Measurements from ENCODE around the gene METRNL.
"Not testable (repeated sequence)": the region's sequence is repeated elsewhere in the genome, so short reads cannot be mapped to it uniquely, and the experiment has no call there.

Gene METRNL

GRCh38 chr17:83047182-83047478 lies 32.3 kb upstream of the METRNL start:
- Histone ChIP-seq H3K9ac (ENCODE audit: low read length) (no peak overlapping the region), H3K27ac (ENCODE audit: low read length) (no peak overlapping the region), H3K27me3 (ENCODE audit: low read depth, low read length) (no peaks in the 10 kb centered on the region), H3K4me2 (ENCODE audit: low read length) (no peak overlapping the region), H3K9me3 (ENCODE audit: insufficient read depth, low read length) (peaks cover 7% of the 10 kb centered on the region; the same call in 1 of the 2 replicates), H3K36me3 (replicated peaks; ENCODE audit: low read depth, low read length) (peaks cover 28% of the 10 kb centered on the region), H3K4me3 (ENCODE audit: low read length) (no peak overlapping the region), H3K4me1 (ENCODE audit: low read length) (peaks cover 12% of the 10 kb centered on the region), H4K20me1 (ENCODE audit: insufficient read depth, low read length) (no peaks in the 10 kb centered on the region), H3K79me2 (ENCODE audit: low read length) (no peaks in the 10 kb centered on the region), H2AFZ (ENCODE audit: low read depth, low read length) (no peak overlapping the region)
- TF ChIP-seq, protein P1, sequence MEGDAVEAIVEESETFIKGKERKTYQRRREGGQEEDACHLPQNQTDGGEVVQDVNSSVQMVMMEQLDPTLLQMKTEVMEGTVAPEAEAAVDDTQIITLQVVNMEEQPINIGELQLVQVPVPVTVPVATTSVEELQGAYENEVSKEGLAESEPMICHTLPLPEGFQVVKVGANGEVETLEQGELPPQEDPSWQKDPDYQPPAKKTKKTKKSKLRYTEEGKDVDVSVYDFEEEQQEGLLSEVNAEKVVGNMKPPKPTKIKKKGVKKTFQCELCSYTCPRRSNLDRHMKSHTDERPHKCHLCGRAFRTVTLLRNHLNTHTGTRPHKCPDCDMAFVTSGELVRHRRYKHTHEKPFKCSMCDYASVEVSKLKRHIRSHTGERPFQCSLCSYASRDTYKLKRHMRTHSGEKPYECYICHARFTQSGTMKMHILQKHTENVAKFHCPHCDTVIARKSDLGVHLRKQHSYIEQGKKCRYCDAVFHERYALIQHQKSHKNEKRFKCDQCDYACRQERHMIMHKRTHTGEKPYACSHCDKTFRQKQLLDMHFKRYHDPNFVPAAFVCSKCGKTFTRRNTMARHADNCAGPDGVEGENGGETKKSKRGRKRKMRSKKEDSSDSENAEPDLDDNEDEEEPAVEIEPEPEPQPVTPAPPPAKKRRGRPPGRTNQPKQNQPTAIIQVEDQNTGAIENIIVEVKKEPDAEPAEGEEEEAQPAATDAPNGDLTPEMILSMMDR (IDR thresholded peaks at IDR 0.05; ENCODE audit: low read depth, low read length) = no peak
- TF ChIP-seq EZH2phosphoT487 (IDR thresholded peaks at IDR 0.05; ENCODE audit: low read depth) = no peak

- H4K20me1 ChIP-seq (ENCODE audit: insufficient read depth, low read length); H2AFZ ChIP-seq (ENCODE audit: low read depth, low read length); H3K27ac ChIP-seq (ENCODE audit: low read length); H3K9ac ChIP-seq (ENCODE audit: low read length); H3K79me2 ChIP-seq (ENCODE audit: low read length); H3K9me3 ChIP-seq (ENCODE audit: insufficient read depth, low read length); H3K27me3 ChIP-seq (ENCODE audit: low read depth, low read length); H3K4me3 ChIP-seq (ENCODE audit: low read length): not testable (repeated sequence)
- H3K4me1 ChIP-seq (ENCODE audit: low read length) = peaks cover 16% of the 10 kb centered on the region
- 0 out of 2 replicates have a peak overlapping the region, but pooled peaks have one; percentile 57 for H3K4me2 ChIP-seq (ENCODE audit: low read length)
- H3K36me3 ChIP-seq (replicated peaks; ENCODE audit: low read depth, low read length) = peaks cover 20% of the 10 kb centered on the region
Observed at GRCh38 chr17:83047818-83048475, 31.5 kb upstream of the METRNL start.

- peak overlapping the region; percentile 68 for H3K9ac ChIP-seq (ENCODE audit: low read length)
- peak overlapping the region; percentile 80 for H3K4me3 ChIP-seq (ENCODE audit: low read length)
- peak overlapping the region; percentile 81 for H3K4me2 ChIP-seq (ENCODE audit: low read length)
- H3K27ac ChIP-seq (ENCODE audit: low read length) = peak overlapping the region; percentile 11; the same call in 1 of the 2 replicates
- peaks cover 7% of the 10 kb centered on the region for H3K36me3 ChIP-seq (replicated peaks; ENCODE audit: low read depth, low read length)
- peaks cover 25% of the 10 kb centered on the region for H3K4me1 ChIP-seq (ENCODE audit: low read length)
- no peaks in the 10 kb centered on the region for H3K27me3 ChIP-seq (ENCODE audit: low read depth, low read length)
- no peaks in the 10 kb centered on the region for H3K9me3 ChIP-seq (ENCODE audit: insufficient read depth, low read length)
- no peaks in the 10 kb centered on the region for H3K79me2 ChIP-seq (ENCODE audit: low read length)
- no peak for TF ChIP-seq EZH2phosphoT487 (IDR thresholded peaks at IDR 0.05; ENCODE audit: low read depth)
- TF ChIP-seq, protein P1 (IDR thresholded peaks at IDR 0.05; ENCODE audit: low read depth, low read length) = no peak
- no peaks in the 10 kb centered on the region for H4K20me1 ChIP-seq (ENCODE audit: insufficient read depth, low read length)
- peak overlapping the region; percentile 57; the same call in 1 of the 2 replicates for H2AFZ ChIP-seq (ENCODE audit: low read depth, low read length)
Observed at GRCh38 chr17:83050651-83051395, 28.6 kb upstream of the METRNL start.

- peaks cover 3% of the 10 kb centered on the region for H3K36me3 ChIP-seq (replicated peaks; ENCODE audit: low read depth, low read length)
- peak overlapping the region; percentile 78 for H3K9ac ChIP-seq (ENCODE audit: low read length)
- H4K20me1 ChIP-seq (ENCODE audit: insufficient read depth, low read length) = no peaks in the 10 kb centered on the region
- H3K79me2 ChIP-seq (ENCODE audit: low read length) = no peaks in the 10 kb centered on the region
- peak overlapping the region; percentile 86 for H3K4me3 ChIP-seq (ENCODE audit: low read length)
- peak overlapping the region; percentile 34 for H3K27ac ChIP-seq (ENCODE audit: low read length)
- H3K4me2 ChIP-seq (ENCODE audit: low read length) = peak overlapping the region; percentile 96
- no peaks in the 10 kb centered on the region for H3K27me3 ChIP-seq (ENCODE audit: low read depth, low read length)
- H3K9me3 ChIP-seq (ENCODE audit: insufficient read depth, low read length) = no peaks in the 10 kb centered on the region
- peak overlapping the region; percentile 57; the same call in 1 of the 2 replicates for H2AFZ ChIP-seq (ENCODE audit: low read depth, low read length)
- H3K4me1 ChIP-seq (ENCODE audit: low read length) = peaks cover 25% of the 10 kb centered on the region
- TF ChIP-seq, protein P1 (IDR thresholded peaks at IDR 0.05; ENCODE audit: low read depth, low read length) = no peak
- TF ChIP-seq EZH2phosphoT487 (IDR thresholded peaks at IDR 0.05; ENCODE audit: low read depth) = no peak
Observed at GRCh38 chr17:83051396-83052240, 27.8 kb upstream of the METRNL start.
